Activated naive CD4-positive, alpha-beta T cell treated with anti-CD3 and anti-CD28 coated beads, Interleukin-2, amount 50 U/mL, for 72 hours (primary cell): ENCODE results near the gene ULBP3. TPM values are rescaled to one million over a fixed set of nuclear protein-coding genes. Genes with fewer than 3 reads are reported as not detected.
"Not testable (repeated sequence)": the region's sequence is repeated elsewhere in the genome, so short reads cannot be mapped to it uniquely, and the experiment has no call there.

Experiments used
- ATAC-seq, 2 donors: fragments of 150-1000 bp; cut with Tn5 transposase; 2 replicates each; pipeline ENCODE4 v1.10.0; 2021; ENCODE audit warnings: mild to moderate bottlenecking in 2 of 2, moderate library complexity in 2 of 2
- DNase-seq, 2 donors: peaks; one replicate each; pipeline ENCODE4 v3.0.0; 2021 to 2022; ENCODE audit warnings: low spot score in 2 of 2
- H3K27ac Mint-ChIP-seq, 2 donors: one replicate each; pipeline ENCODE4 v1.8.0; 2022; ENCODE audit warnings: mild to moderate bottlenecking in 2 of 2, mixed read lengths in 2 of 2
- H3K36me3 Mint-ChIP-seq, 2 donors: one replicate each; pipeline ENCODE4 v1.8.0; 2022; ENCODE audit warnings: mixed read lengths in 2 of 2
- H3K9me3 Mint-ChIP-seq, 2 donors: one replicate each; pipeline ENCODE4 v1.8.0; 2022; ENCODE audit warnings: mixed read lengths in 2 of 2
- total RNA-seq, 2 donors: library from RNA; stranded (reverse); gene quantifications; one replicate each; pipeline ENCODE4 v1.2.3, GENCODE V29; 2022

ULBP3 gene
- total RNA-seq, 2 donors from 2014 or later: not detected

DNA sequence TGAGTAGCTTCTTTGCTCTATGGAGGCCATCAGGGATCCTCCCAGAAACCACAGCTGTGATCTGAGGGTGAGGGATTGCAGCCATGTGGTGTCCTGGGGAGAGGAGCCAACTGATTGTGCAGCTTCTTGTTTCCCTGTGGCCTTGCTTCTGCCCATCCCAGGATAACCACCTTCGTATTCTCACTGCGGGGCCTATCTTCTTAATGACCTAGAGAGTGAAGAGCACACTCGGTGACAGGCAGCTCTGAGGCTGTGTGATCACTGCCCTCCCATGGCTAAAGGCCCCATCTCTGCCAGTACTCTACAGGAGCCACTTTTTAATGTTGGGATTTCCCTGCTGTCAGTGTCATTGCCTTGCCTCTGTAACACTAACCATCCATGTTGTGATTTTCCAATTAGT, 38.3 kb downstream of the ULBP3 start:
- DNase-seq (no peak), ATAC-seq (no peak)
- H3K36me3 Mint-ChIP-seq: no peaks in the 10 kb centered on the region
- no peaks in the 10 kb centered on the region for H3K9me3 Mint-ChIP-seq
- no peak overlapping the region for H3K27ac Mint-ChIP-seq

DNA sequence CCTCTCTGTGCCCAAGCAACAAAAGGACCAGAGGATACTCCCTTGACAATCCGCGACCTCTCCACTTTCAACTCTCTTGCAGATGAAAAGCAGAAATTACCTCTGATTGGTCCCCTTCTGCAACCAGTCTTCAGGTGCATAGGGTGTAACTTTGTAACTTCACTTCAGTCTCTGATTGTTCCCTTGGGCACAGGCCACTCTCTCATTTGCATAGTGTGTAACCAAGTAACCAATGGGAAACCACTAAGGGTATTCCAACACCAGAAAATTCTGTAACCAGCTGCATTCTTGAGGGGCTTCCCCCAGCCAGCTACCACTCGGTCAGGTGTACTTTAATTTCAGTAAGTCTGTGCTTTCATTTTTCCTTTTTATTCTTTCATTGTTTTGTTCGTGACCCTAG, 39.2 kb downstream of the ULBP3 start:
- Mint-ChIP-seq H3K9me3 (no peaks in the 10 kb centered on the region), H3K36me3 (no peaks in the 10 kb centered on the region), H3K27ac (no peak overlapping the region)
- ATAC-seq (no peak), DNase-seq (no peak)

DNA sequence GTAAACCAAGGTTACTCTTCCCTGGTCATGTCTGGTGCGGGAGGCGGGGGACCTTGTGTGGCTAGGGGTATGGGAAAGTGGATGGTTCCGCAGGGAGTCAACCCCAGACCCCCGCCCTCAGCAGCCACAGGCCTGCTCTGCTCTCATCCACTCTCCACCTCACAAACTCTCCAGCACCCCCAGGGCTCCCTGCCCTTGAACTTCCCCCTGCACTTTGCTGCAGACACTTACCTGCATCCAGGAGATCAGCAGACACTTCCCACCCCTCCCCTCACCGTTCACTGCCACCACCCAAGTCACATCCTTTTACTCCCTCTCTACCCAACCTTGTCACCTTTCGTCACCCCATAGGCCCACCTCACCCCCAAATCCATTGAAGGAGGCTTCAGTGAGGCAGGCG, 39.6 kb downstream of the ULBP3 start:
- no peak for DNase-seq
- Mint-ChIP-seq H3K36me3 (no peaks in the 10 kb centered on the region), H3K27ac (no peak overlapping the region), H3K9me3 (no peaks in the 10 kb centered on the region)
- ATAC-seq: no peak

DNA sequence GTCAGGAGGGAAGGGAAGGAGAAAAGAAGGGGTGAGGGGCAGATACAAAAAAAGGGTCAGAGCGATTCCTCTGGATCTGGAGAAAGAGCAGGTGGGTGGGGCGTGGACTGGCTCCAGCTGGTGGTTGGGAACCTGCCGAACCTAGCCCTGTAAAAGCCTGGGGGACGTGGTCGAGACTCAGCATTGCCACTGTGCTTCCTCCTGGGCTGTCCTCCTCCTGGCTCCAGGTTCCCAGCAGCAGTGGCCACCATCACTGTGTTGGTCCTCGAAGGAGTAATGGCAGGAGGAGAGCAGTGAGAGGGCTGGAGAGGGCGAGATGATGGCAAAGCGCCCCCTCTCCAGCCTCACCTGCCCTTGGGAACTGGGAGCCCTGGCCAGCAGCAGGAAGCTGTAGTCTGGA, 40.1 kb downstream of the ULBP3 start:
- no peaks in the 10 kb centered on the region for H3K36me3 Mint-ChIP-seq
- H3K9me3 Mint-ChIP-seq: no peaks in the 10 kb centered on the region
- ATAC-seq (no peak), DNase-seq (no peak)
- no peak overlapping the region for H3K27ac Mint-ChIP-seq

DNA sequence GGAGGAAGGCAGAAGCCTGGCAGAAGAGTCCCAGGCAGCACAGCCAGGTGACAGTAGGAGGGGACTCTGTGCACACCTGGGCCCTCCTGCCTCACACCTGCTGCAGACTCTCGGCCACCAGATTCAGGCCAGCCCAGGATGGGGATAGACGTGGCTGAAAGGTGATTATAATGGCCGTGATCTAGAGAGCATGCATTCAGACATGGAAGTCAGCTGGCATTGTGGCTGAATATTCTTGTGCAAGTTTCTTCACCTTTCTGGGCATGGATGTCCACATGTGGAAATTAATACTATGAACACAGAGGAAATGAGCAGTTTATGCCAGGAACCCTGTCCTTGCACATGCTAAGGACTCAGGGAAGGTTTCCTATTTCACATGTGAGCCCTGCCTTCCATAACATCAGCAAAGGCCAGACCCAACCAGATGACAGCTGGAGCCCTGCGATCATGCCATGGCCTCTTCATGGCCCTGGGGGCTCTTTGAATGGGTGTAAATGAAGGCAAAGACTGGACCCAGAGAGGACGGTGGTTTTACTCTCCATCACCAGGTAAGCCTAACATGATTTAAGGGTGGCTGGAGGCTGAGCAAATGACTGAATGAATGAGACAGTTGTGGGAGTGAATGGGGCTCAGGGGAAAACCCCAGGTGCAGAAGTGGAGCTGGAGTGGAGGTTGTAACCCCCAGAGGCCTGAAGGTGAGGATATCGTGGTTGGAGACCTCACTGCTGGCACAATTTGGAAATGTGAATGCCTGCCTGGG, 40.9 kb downstream of the ULBP3 start:
- no peaks in the 10 kb centered on the region for H3K9me3 Mint-ChIP-seq
- no peak for DNase-seq
- no peak for ATAC-seq
- no peaks in the 10 kb centered on the region for H3K36me3 Mint-ChIP-seq
- no peak overlapping the region for H3K27ac Mint-ChIP-seq

DNA sequence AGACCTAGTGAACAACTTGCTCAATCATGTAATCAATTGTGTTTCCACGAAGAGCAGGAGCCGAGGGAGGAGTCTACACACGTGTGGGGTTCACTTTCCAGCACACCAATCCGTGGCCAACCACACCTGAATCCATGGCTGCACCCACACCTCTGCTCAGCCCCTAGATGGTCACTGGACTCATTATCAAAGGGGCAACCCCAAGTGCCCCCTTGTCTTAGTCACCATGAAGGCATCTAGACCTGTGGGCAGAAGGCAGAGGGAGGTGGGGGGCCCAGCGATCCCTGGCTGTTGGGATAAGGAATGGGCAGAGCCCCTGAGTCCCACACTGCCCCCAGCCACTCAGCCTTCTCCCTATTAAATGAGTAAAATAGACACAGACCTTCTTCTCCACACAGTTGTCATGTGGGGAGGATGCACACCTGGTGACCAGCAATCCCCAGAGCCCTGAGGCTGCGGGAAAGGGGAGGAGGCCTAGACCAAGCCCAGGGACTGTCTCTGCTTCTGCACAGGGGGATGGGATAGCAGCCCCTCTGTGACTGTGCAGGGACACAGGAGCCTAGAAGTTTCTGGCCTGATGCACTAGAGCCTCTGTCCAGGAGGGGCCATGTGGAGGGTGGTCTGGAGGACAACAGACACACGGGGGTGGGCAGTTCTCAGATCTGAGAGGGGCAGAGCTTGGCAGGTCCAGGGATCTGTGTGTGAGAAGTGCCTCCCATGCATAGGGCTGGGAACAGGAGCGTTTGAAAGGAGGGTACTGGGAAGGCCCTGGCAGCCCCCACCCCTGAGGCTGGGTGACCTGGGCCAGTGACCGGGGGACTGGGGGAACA, 41.7 kb downstream of the ULBP3 start:
- no peak for ATAC-seq
- no peak for DNase-seq
- no peak overlapping the region for H3K27ac Mint-ChIP-seq
- H3K36me3 Mint-ChIP-seq: no peaks in the 10 kb centered on the region
- no peaks in the 10 kb centered on the region for H3K9me3 Mint-ChIP-seq

DNA sequence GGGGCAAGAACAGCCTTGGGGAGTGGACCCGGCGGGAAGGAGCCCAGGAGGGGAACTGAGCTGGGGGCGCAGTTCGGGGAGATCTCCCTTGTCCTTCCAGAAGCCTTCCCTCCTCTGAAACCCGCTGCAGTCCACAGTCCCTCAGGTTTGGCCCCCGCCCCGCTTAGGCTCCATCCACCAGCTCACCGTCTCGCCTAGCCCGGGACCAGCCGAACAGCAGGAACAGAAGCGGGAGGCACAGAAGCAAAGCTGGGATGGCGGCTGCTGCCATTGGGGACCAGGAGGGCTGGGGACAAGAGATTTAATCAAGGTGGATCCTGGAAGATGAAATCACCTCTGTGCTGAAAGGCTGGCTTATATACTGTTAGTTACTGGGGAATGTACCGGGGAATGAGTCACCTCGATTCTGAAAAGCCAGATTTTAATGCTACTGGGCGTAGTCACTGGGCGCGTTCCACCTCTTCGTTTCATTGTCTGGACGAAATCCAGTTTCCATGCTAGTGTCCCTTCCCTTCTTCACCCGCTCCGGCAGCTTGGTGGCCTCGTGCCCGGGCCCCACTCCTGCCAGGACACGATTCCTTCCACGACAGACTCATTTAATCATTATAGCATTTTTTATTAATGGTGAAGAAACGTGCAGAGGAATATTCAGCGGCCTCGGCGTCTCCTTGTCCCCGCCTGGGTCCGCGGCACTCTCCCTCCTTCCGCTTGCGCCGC, 43.6 kb downstream of the ULBP3 start, which contains the start of gene RAET1L:
Gene RAET1L, minus strand, starts transcription at position 332 of the 717 bp plus-strand sequence. Its CDS starts 61 bp downstream, at position 271.
- ATAC-seq (peak; percentile 95 to 98), DNase-seq (no peak)
- Mint-ChIP-seq H3K27ac (no peak within 1 kb of the TSS), H3K36me3 (no peaks in the 10 kb centered on the region), H3K9me3 (no peaks in the 10 kb centered on the region)

DNA sequence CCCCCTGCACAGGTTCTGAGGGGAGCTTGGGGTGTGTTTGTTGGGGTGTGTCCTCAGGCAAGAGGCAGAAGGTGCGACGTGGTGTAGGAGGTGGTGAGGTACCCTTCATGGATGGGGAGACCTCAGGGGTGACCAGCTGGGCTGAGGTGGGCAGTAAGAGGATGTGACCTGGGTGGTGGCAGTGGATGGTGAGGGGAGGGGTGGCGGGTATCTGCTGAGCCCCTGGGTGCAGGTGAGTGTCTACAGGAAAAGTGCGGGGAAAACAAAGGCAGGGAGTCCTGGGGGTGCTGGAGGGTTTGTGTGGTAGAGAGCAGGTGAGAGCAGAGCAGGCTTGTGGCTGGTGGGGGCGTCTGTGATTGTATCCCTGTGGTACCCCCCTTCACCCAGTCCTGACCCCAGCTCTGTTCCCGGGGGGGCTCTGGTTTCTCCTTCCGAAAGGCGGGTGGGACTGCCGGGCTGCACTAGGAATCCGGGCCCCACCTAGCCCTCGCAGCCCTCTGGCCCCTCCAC, 44.2 kb downstream of the ULBP3 start:
- no peaks in the 10 kb centered on the region for H3K9me3 Mint-ChIP-seq
- no peaks in the 10 kb centered on the region for H3K36me3 Mint-ChIP-seq
- ATAC-seq (peak in 1 of 2 donors; percentile 4), DNase-seq (no peak)
- no peak overlapping the region for H3K27ac Mint-ChIP-seq

DNA sequence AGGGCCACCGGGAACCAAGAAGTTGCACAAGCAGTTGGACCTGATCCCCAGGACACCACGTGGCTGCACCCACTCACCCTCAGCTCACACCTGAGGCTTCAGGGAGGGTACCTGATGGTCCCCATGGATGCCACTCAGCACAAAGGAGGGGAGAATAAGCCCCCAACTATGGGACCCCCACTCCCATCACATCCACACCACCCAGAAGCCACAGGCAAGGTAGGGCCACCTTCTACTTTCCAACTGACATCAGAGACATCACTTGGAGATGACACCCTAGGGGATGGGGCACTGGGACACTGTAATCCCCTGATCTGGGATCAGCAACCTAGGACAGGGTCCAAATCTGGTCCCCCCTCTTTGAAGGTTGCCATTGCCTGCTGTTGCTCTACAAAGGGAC, 44.9 kb downstream of the ULBP3 start:
- not testable (repeated sequence) for ATAC-seq, H3K27ac Mint-ChIP-seq, H3K36me3 Mint-ChIP-seq, H3K9me3 Mint-ChIP-seq, DNase-seq

DNA sequence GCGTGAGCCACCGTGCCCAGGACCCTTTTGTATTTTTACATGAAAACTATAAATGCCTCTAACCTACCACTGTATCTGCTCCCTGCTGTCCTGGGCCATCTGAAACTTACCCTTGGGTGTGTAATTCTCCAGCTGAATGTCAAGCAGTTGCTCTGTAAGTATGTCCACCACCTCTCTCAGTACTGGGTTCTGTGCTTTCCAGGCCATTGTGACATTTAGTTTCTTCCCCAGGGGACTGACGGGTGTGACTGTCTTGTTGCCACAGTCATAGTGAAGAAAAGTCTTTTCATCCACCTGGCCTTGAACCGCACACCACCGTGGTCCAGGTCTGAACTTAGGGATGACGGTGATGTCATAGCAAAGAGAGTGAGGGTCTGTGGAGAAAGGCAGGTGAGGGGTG, 47.1 kb downstream of the ULBP3 start:
- H3K36me3 Mint-ChIP-seq, H3K27ac Mint-ChIP-seq, H3K9me3 Mint-ChIP-seq, ATAC-seq, DNase-seq: not testable (repeated sequence)

DNA sequence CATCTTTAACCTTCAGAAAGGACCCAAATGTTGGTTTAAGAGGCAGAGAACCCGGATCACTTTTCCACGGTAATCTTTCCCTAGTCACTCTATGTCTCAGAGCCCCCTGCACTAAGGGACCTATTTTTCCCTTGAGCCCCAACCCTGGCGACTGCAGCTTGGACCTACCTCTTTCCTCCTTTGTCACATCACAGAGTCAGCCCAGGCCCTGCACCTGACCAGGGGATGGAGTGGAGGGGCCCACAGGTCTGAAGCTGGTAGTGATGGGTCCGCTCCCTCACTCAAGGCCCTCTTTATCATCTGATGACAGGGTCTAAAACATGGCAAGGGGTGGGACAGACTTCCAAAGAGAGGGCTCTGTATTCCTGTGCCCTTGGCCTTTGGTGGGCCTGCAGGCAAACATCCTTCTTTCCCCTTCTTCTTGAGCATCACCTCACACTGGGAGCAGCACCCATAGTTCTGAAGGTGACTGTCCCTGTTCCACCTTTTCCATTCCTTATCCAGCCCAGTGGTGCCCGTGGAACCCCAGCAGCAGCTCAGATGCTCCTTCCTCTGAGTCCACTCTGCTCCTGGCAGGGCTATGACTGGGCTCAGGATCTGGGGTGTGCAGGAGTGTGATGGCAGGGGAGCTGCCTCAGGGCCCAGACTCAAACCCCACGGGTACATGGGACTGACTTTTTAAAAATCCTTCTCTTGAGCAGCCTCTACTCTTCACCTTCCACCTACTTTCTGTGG, 49.9 kb downstream of the ULBP3 start:
- H3K27ac Mint-ChIP-seq: no peak overlapping the region
- H3K36me3 Mint-ChIP-seq: peaks cover 0 to 1% of the 10 kb centered on the region in 2 donors
- H3K9me3 Mint-ChIP-seq: no peaks in the 10 kb centered on the region
- DNase-seq (no peak), ATAC-seq (no peak)

DNA sequence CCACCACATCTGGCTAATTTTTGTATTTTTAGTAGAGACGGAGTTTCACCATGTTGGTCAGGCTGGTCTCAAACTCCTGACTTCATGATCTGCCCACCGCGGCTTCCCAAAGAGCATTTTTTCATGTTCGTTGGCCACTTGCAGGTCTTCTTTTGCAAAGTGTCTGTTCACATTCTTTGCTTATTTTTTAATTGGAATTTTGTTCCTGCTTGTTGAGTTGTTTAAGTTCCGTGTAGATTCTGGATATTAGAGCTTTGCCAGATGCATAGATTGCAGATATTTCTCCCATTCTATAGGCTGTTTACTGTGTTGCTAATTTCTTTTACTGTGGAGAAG, 51.8 kb downstream of the ULBP3 start:
- ATAC-seq, DNase-seq, H3K9me3 Mint-ChIP-seq: not testable (repeated sequence)

DNA sequence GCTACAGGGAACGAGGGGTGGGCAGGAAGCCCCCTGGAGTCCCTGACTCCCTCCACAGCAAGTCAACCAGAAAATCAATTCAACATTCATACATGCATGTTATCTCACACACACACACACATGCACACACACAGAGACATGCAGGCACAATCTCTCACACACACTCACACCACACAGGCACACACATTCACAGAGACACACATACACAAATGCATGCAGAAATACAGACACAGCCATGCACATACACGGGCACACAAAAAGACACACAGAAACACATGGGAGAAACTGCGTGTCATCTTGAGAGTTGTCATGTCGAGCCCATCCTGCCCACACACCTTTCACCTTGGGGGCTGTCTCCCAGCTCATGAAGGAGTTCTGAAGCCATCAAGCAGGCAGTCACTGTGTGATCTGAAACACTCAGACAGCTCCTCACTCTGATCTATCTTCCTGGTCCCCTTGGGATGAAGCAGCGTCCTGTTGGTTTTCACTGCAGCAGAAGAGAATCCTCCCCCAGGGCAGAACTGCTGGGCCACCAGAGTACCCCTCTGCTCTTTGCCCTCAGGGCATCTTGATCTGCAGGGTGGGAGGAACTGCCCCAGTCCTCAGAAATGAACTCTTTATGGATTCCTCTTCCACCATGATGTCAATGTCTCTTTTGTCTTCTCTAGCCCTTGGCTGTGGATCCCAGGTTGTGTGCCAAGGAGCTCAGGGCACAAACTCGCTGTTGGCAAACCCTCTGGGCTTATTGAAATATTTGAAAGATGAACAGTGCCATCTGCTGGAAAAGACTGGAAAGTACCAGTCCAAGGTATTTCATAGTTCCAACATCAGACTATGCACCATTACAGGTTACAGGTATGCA, 52.4 kb downstream of the ULBP3 start:
- peak; percentile 56 to 79 for ATAC-seq
- peak in 1 of 2 donors; percentile 57 for DNase-seq
- Mint-ChIP-seq H3K27ac (no peak overlapping the region), H3K36me3 (peaks cover 0 to 5% of the 10 kb centered on the region in 2 donors), H3K9me3 (no peaks in the 10 kb centered on the region)

More for the DNA sequence above, 51.8 kb downstream of the ULBP3 start:
- H3K27ac Mint-ChIP-seq, H3K36me3 Mint-ChIP-seq: not testable (repeated sequence)

DNA sequence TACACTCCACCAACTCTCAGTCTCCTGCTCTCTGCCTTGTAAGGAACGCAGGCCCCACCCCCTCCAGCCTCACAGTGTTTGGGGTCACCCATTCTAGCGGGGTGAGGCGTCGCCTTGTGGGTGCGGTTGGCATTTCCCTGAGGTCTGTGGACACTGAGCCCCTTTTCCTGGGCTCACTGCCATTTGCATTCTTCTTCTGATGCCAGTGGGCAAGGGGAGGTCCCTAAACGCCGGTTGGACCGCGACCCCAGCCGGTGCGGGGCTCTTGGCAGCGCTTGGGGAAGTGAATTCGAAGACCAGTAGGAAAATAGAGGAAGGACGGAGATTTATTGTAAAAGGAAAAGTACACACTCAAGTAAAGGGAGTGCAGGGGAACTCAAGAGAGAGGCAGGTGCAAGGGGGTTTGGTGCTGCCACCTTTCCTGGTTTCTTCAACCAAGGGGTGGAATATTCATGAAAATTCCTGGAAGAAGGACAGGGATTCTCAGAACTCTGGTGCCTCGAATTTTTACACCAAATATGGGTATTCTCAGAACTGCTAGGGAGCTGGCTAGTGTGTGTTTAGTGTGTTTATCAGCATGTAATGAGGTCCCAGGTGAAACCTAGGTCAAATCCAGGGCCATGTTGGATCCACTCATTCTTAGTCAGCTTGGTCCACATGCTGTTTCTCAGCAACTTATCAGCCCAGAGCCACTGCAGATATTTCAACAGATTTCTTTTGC, 53.5 kb downstream of the ULBP3 start:
- ATAC-seq: peak; percentile 52 to 83
- not testable (repeated sequence) for DNase-seq, H3K36me3 Mint-ChIP-seq, H3K9me3 Mint-ChIP-seq, H3K27ac Mint-ChIP-seq
